Lung (tissue), 12 donors: ENCODE measurements around the gene KLF2. TPM values are rescaled to one million over a fixed set of nuclear protein-coding genes. Genes with fewer than 3 reads are reported as not detected.

Source experiments
- ATAC-seq: fragments of 200-7000 bp; cut with Tn5 transposase; one replicate; pipeline ENCODE4 v1.9.1; 2020; ENCODE audit warnings: moderate number of reproducible peaks; ENCODE audit not compliant: insufficient read depth, low FRiP score
- DNase-seq, 3 donors: peaks; one replicate each; pipeline ENCODE4 v3.0.0-alpha.2; 2013 to 2017
- H3K27ac ChIP-seq, 2 donors: one replicate each; pipeline ENCODE4 v1.5.1; 2013; ENCODE audit warnings: mild to moderate bottlenecking in 2 of 2, moderate library complexity in 2 of 2, control low read depth in 1 of 2, inconsistent platforms in 1 of 2, low read depth in 1 of 2, low read length in 1 of 2
- H3K27me3 ChIP-seq, 3 donors: one replicate each; pipeline ENCODE4 v1.5.1; 2013; ENCODE audit warnings: low read length in 2 of 3; ENCODE audit not compliant: control insufficient read depth in 3 of 3, insufficient read depth in 3 of 3
- H3K36me3 ChIP-seq, 4 donors: one replicate each; pipeline ENCODE4 v1.5.1; 2013; ENCODE audit warnings: low read length in 4 of 4, mild to moderate bottlenecking in 1 of 4, moderate library complexity in 1 of 4; ENCODE audit not compliant: control insufficient read depth in 4 of 4, insufficient read depth in 4 of 4
- H3K4me1 ChIP-seq, 5 donors: one replicate each; pipeline ENCODE4 v1.5.1; 2013; ENCODE audit warnings: low read length in 5 of 5, mild to moderate bottlenecking in 2 of 5, moderate library complexity in 1 of 5; ENCODE audit not compliant: control insufficient read depth in 5 of 5, insufficient read depth in 5 of 5
- H3K4me3 ChIP-seq: one replicate; pipeline ENCODE4 v1.5.1; 2013; ENCODE audit warnings: mild to moderate bottlenecking, control low read depth, moderate library complexity
- H3K9ac ChIP-seq, 2 donors: one replicate each; pipeline ENCODE4 v1.5.1; 2013; ENCODE audit warnings: low read length in 2 of 2, control low read depth in 1 of 2; ENCODE audit not compliant: insufficient read depth in 1 of 2
- H3K9me3 ChIP-seq, 4 donors: one replicate each; pipeline ENCODE4 v1.5.1; 2013; ENCODE audit warnings: low read length in 3 of 4, mild to moderate bottlenecking in 1 of 4, moderate library complexity in 1 of 4; ENCODE audit not compliant: control insufficient read depth in 4 of 4, insufficient read depth in 3 of 4
- CTCF ChIP-seq: IDR thresholded peaks from 2 replicates; pipeline ENCODE4 v1.5.1; 2012; ENCODE audit warnings: mild to moderate bottlenecking; ENCODE audit errors: control extremely low read depth, extremely low read depth
- WGBS, 2 donors: extraction: QIAGEN DNeasy Blood & Tissue Kit; methylation state at CpG; one replicate each; pipeline ENCODE4 v1.1.7; 2013; 5-methylcytosine and 5-hydroxymethylcytosine counted together
- polyA plus RNA-seq, 2 donors: library from polyadenylated mRNA; stranded (reverse); fragments of 200-250 nt; gene quantifications; one replicate each; pipeline ENCODE4 v1.2.1, GENCODE V29; 2013
- total RNA-seq, 2 donors: library from RNA; depleted of rRNA in 1 of 2; stranded (reverse); fragments of >200 nt in 1 of 2; gene quantifications; one replicate each; pipeline ENCODE4 v1.2.1, GENCODE V29; 2014 to 2021
- donor health status: control.
- donor health status: control.
- donor health status: Bipolar disorder and iron deficiency.
- donor health status: healthy.
- donor health status: DM: yes; HTN: yes; CAD: no.

Gene KLF2
- total and polyA plus RNA-seq, 4 donors: 7.7 to 121 (median 68.3) TPM

- peak in 1 of 3 donors; percentile 47 for DNase-seq
- Histone ChIP-seq H3K27ac (peak overlapping the region in 1 of 2 donors; percentile 46), H3K9me3 (no peaks in the 10 kb centered on the region), H3K36me3 (peaks cover 0 to 24% (median 7%) of the 10 kb centered on the region in 4 donors), H3K27me3 (no peaks in the 10 kb centered on the region), H3K4me3 (no peak overlapping the region), H3K4me1 (peaks cover 4 to 27% (median 12%) of the 10 kb centered on the region in 5 donors), H3K9ac (no peak overlapping the region)
- no peak for TF ChIP-seq CTCF
- 75 to 87% methylated on average over 12 of the region's 12 CpGs for whole genome bisulfite sequencing, 2 donors
- no peak for ATAC-seq
Measured at GRCh38 chr19:16373532-16373931, 48.9 kb downstream of the KLF2 start.

DNA sequence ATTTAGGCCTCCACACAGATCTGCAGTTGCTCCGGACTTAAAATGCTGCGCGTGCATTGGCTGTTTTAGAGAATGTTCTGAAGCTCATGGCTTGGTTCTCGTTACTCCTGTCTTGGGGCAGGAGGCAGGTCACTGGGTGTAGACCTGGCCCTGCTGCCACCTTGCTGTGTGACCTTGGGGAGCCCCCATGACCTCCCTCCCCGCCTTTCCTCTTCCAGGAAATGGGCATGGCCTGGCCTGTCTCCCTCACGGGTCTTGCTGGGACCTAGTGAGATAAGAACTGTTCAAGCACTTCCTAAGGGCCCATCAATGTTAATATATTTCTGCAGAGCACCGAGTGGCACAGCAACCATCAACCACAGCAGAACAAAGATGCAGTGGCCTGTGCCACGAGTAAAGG, 49.4 kb downstream of the KLF2 start:
- Histone ChIP-seq H3K36me3 (peaks cover 0 to 25% (median 7%) of the 10 kb centered on the region in 4 donors), H3K27me3 (no peaks in the 10 kb centered on the region), H3K4me1 (peaks cover 4 to 27% (median 8%) of the 10 kb centered on the region in 5 donors), H3K4me3 (no peak overlapping the region), H3K27ac (no peak overlapping the region), H3K9me3 (no peaks in the 10 kb centered on the region), H3K9ac (no peak overlapping the region)
- ATAC-seq (no peak), DNase-seq (no peak)
- no peak for TF ChIP-seq CTCF
- 62 to 74% methylated on average over 8 of the region's 8 CpGs for WGBS, 2 donors

DNA sequence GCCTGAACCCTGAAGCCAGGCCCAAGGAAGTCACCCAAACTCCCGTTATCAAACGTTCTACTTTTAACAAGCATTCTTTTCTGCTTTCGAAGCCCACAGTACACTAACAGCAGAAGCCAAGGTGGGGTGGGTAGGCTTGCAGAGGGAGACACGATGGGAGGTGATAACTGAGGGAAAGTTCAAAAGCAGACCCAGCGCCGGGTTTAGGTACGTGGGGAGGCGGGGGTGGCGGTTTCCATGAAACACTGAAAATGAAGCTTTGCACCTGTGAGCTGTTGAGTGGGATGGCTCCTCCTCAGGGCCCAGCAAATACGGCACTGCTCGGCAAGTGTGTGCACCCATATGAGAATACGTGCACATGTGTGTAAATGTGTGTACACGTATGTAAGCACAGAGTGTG, 49.8 kb downstream of the KLF2 start:
- Histone ChIP-seq H3K4me1 (peaks cover 4 to 27% (median 4%) of the 10 kb centered on the region in 5 donors), H3K27me3 (no peaks in the 10 kb centered on the region), H3K27ac (no peak overlapping the region), H3K4me3 (no peak overlapping the region), H3K36me3 (peaks cover 0 to 25% (median 7%) of the 10 kb centered on the region in 4 donors), H3K9me3 (no peaks in the 10 kb centered on the region), H3K9ac (no peak overlapping the region)
- WGBS, 2 donors: 83 to 87% methylated on average over 13 of the region's 13 CpGs
- DNase-seq: no peak
- no peak for TF ChIP-seq CTCF
- ATAC-seq: no peak
